Panc1 (cell line): Measurements from ENCODE around the gene NTM. TPM values are rescaled to one million over a fixed set of nuclear protein-coding genes. Genes with fewer than 3 reads are reported as not detected.

Experiments
- ATAC-seq: fragments of 200-7000 bp; cut with Tn5 transposase; 2 replicates; pipeline ENCODE4 v1.9.1; 2020; ENCODE audit warnings: mild to moderate bottlenecking, moderate library complexity
- BruUV-seq: library from RNA; stranded (reverse); fragments of 400-500 nt; replicated peaks from 2 replicates; lab custom pipeline; 2021; lab: Mats Ljungman, UMichigan
- CTCF ChIA-PET: fragments of 300-600 bp; sonication (Branson Sonifier 250); formaldehyde crosslinking; loops from one replicate; lab custom pipeline; 2022; ENCODE audit warnings: antibody characterized with exemption; lab: Charles Lee
- POLR2A ChIA-PET: fragments of 300-600 bp; sonication (Branson Sonifier 250); formaldehyde crosslinking; loops from one replicate; lab custom pipeline; 2022; ENCODE audit warnings: antibody characterized with exemption; lab: Charles Lee
- DNase-seq: peaks from one replicate; pipeline ENCODE4 v3.0.0-alpha.2; 2010; ENCODE audit warnings: low read depth, low spot score
- H3K27ac ChIP-seq: 2 replicates; pipeline ENCODE4 v1.5.1; 2011; ENCODE audit warnings: mild to moderate bottlenecking, low read length, inconsistent platforms
- H3K27me3 ChIP-seq: fragments of 200-500 bp; sonication (Bioruptor generic); 2 replicates; pipeline ENCODE4 v1.6.0; 2014; ENCODE audit warnings: low read length, inconsistent platforms; ENCODE audit not compliant: control insufficient read depth, insufficient read depth
- H3K36me3 ChIP-seq: fragments of 200-500 bp; sonication (Bioruptor generic); 2 replicates; pipeline ENCODE4 v1.5.1; 2014; ENCODE audit warnings: inconsistent platforms, mild to moderate bottlenecking, low read length, moderate library complexity; ENCODE audit not compliant: control insufficient read depth, insufficient read depth
- H3K4me1 ChIP-seq: 2 replicates; pipeline ENCODE4 v1.5.1; 2011; ENCODE audit warnings: inconsistent platforms, mild to moderate bottlenecking, low read length, moderate library complexity; ENCODE audit not compliant: control insufficient read depth, insufficient read depth
- H3K4me3 ChIP-seq, 2 experiments: 2 replicates each; pipeline ENCODE4 v1.5.1; 2011 to 2012; ENCODE audit warnings: low read depth in 2 of 2, low read length in 2 of 2, mild to moderate bottlenecking in 2 of 2, inconsistent platforms in 1 of 2, moderate library complexity in 1 of 2
- H3K9me3 ChIP-seq: fragments of 200-500 bp; sonication (Bioruptor generic); 2 replicates; pipeline ENCODE4 v1.5.1; 2014; ENCODE audit warnings: low read depth, mild to moderate bottlenecking, inconsistent platforms, low read length, moderate library complexity; ENCODE audit not compliant: control insufficient read depth, insufficient read depth
- CTCF ChIP-seq: fragments of 450-650 bp; IDR thresholded peaks from 2 replicates; pipeline ENCODE4 v1.5.1; 2017; ENCODE audit warnings: mild to moderate bottlenecking
- POLR2AphosphoS5 ChIP-seq: IDR thresholded peaks from 2 replicates; pipeline ENCODE4 v1.6.1; 2012; ENCODE audit warnings: mild to moderate bottlenecking, low read depth, low read length, moderate library complexity
- REST ChIP-seq, 2 experiments: IDR thresholded peaks; 2 replicates each; pipeline ENCODE4 v1.6.1; 2011 to 2012; ENCODE audit warnings: low read depth in 2 of 2, control low read depth in 1 of 2, low read length in 1 of 2, mild to moderate bottlenecking in 1 of 2, moderate library complexity in 1 of 2; ENCODE audit not compliant: insufficient read depth in 1 of 2
- SIN3A ChIP-seq: IDR thresholded peaks from 2 replicates; pipeline ENCODE4 v1.6.1; 2012; ENCODE audit warnings: low read depth, mild to moderate bottlenecking, low read length, moderate library complexity, borderline replicate concordance; ENCODE audit not compliant: insufficient read depth
- TCF7L2 ChIP-seq: IDR thresholded peaks from 2 replicates; pipeline ENCODE4 v1.6.1; 2011; ENCODE audit warnings: mild to moderate bottlenecking, low read depth, low read length, inconsistent platforms
- in situ Hi-C: cut with HindIII; loops from 2 replicates; pipeline ENCODE4 v1.10.0; 2016; ENCODE audit warnings: low sequenced_read_pairs, low pct_unique_long_range_greater_than_20kb
- intact Hi-C: fragments of 100-400 bp; cut with micrococcal nuclease; formaldehyde crosslinking; loops from one replicate; pipeline ENCODE4 v1.10.0; 2022; ENCODE audit not compliant: unreplicated experiment
- total RNA-seq: library from RNA; stranded (reverse); gene quantifications from one replicate; pipeline ENCODE4 v1.2.1, GENCODE V29; 2021; ENCODE audit not compliant: unreplicated experiment

NTM gene
- total RNA-seq, 1 experiment from 2014 or later = 0.10 TPM

- in situ Hi-C loops (no loop called here), intact Hi-C loops (no loop called here)
- ATAC-seq = no peak
- no peaks in the 10 kb centered on the region for H3K36me3 ChIP-seq
- TF ChIP-seq CTCF (no peak), POLR2AphosphoS5 (no peak), SIN3A (no peak), REST (IDR thresholded peaks at IDR 0.05; ENCODE audit: insufficient read depth in 1 of 2, low read depth in 2 of 2, low read length in 1 of 2) (no peak), TCF7L2 (no peak)
- H3K27me3 ChIP-seq = no peaks in the 10 kb centered on the region
- H3K27ac ChIP-seq = no peak overlapping the region
- POLR2A ChIA-PET = no interaction called here
- H3K9me3 ChIP-seq = no peaks in the 10 kb centered on the region
- CTCF ChIA-PET = no interaction called here
- no TSS peak for BruUV-seq
- H3K4me3 ChIP-seq = no peak overlapping the region
- no peak for DNase-seq
- H3K4me1 ChIP-seq = no peaks in the 10 kb centered on the region
Observed at GRCh38 chr11:131724436-131724975, 354.1 kb downstream of the NTM start.

GRCh38 chr11:131734871-131735270 lies 364.5 kb downstream of the NTM start:
- no peaks in the 10 kb centered on the region for H3K9me3 ChIP-seq
- TF ChIP-seq REST (IDR thresholded peaks at IDR 0.05; ENCODE audit: insufficient read depth in 1 of 2, low read depth in 2 of 2, low read length in 1 of 2) (no peak), POLR2AphosphoS5 (no peak), SIN3A (no peak), TCF7L2 (no peak), CTCF (no peak)
- in situ Hi-C loops = no loop called here
- H3K36me3 ChIP-seq = no peaks in the 10 kb centered on the region
- no peaks in the 10 kb centered on the region for H3K4me1 ChIP-seq
- no peak for DNase-seq
- POLR2A ChIA-PET = no interaction called here
- H3K27me3 ChIP-seq = peaks cover 4% of the 10 kb centered on the region; the same call in 1 of the 2 replicates
- intact Hi-C loops = no loop called here
- no peak overlapping the region for H3K4me3 ChIP-seq
- no peak for ATAC-seq
- no TSS peak for BruUV-seq
- no peak overlapping the region for H3K27ac ChIP-seq
- CTCF ChIA-PET = no interaction called here
